ENCODE results near the gene SLC25A13. TPM values are rescaled to one million over a fixed set of nuclear protein-coding genes. Genes with fewer than 3 reads are reported as not detected.

The SLC25A13 gene
- total and polyA plus RNA-seq, 2 of the 8 experiments (the other 6 are each of a cell fraction or from before 2014, with no cell fraction given) = 30.8 to 85.4 TPM

DNA sequence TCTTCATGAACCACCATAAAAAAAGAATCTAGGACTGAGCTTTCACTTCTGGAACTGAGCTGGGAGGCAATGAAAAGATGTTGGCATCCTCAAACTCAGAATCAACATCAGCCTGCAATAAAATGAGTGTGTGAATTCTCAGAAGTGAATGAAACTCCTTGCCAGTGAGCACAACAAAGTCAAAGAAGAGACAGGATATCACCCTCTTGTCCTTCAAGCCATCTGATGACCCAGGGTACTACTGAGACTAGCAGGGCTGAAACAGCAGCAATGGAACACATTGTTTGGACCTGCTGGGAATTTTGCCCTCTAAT lies 13.0 kb downstream of the SLC25A13 start:
- peak overlapping the region in 1 of 2 experiments; percentile 0; a peak in 1 of 4 replicates for H3K4me2 ChIP-seq (ENCODE audit: insufficient read depth in 1 of 2, low read depth in 2 of 2, low read length in 2 of 2)

More for the DNA sequence above, 13.0 kb downstream of the SLC25A13 start:
- Histone ChIP-seq H2AK5ac (ENCODE audit: low read depth, low read length) (no peak overlapping the region), H3K79me1 (ENCODE audit: low read depth, low read length) (peaks cover 11% of the 10 kb centered on the region; the same call in 1 of the 2 replicates), H3K23ac (ENCODE audit: insufficient read length) (no peak overlapping the region), H2BK120ac (replicated peaks; ENCODE audit: low read depth, low read length) (no peak overlapping the region), H3K4ac (replicated peaks; ENCODE audit: insufficient read length, low read depth, low read length) (peak overlapping the region; percentile 74), H3K4me1 (replicated peaks in 1 of 4; ENCODE audit: control insufficient read depth in 3 of 4, insufficient read depth in 4 of 4, low read length in 3 of 4) (peaks cover 0 to 18% (median 14%) of the 10 kb centered on the region in 4 experiments; a peak in 6 of 7 replicates), H2BK15ac (ENCODE audit: low read length) (no peak overlapping the region), H3K36me3 (ENCODE audit: control insufficient read depth in 2 of 4, insufficient read depth in 4 of 4, low read length in 3 of 4) (0 out of 8 replicates have a peak, but pooled peaks cover 0 to 2% (median 0%) of the 10 kb centered on the region in 4 experiments), H3K27ac (ENCODE audit: low read depth, low read length) (no peak overlapping the region), H4K20me1 (replicated peaks in 1 of 2; ENCODE audit: control insufficient read depth in 1 of 2, insufficient read depth in 2 of 2, low read length in 2 of 2) (peaks cover 6 to 15% of the 10 kb centered on the region in 2 experiments), H3K9ac (replicated peaks in 1 of 4; ENCODE audit: extremely low read depth in 1 of 4, low read depth in 3 of 4, low read length in 3 of 4) (no peak overlapping the region), H3K14ac (ENCODE audit: insufficient read length) (no peak overlapping the region), H3K27me3 (replicated peaks in 1 of 4; ENCODE audit: control insufficient read depth in 3 of 4, extremely low read depth in 1 of 4, insufficient read depth in 3 of 4, low read length in 3 of 4) (no peaks in the 10 kb centered on the region), H4K8ac (ENCODE audit: extremely low read depth, insufficient read depth, low read length) (no peak overlapping the region), H2BK5ac (ENCODE audit: low read depth, low read length) (no peak overlapping the region), H3K23me2 (ENCODE audit: low read depth, low read length) (no peaks in the 10 kb centered on the region), H3K18ac (ENCODE audit: extremely low read depth, low read length) (no peak overlapping the region), H3K4me3 (ENCODE audit: extremely low read depth in 1 of 4, insufficient read depth in 2 of 4, low read depth in 3 of 4, low read length in 4 of 4) (no peak overlapping the region), H2BK12ac (ENCODE audit: low read depth, low read length) (no peak overlapping the region), H2AFZ (ENCODE audit: low read length) (no peak overlapping the region), H4K5ac (ENCODE audit: insufficient read length, low read depth, low read length) (no peak overlapping the region), H2BK20ac (ENCODE audit: low read length) (no peak overlapping the region), H3K56ac (replicated peaks; ENCODE audit: insufficient read length, low read depth, low read length) (no peak overlapping the region), H3K9me3 (ENCODE audit: insufficient read depth in 2 of 2, low read depth in 1 of 2, low read length in 1 of 2) (no peaks in the 10 kb centered on the region), H4K91ac (replicated peaks; ENCODE audit: insufficient read length, low read length) (peak overlapping the region; percentile 17), H3K79me2 (ENCODE audit: control insufficient read depth in 1 of 2, insufficient read depth in 2 of 2, low read length in 2 of 2) (peaks cover 3 to 84% of the 10 kb centered on the region in 2 experiments; a peak in 3 of 4 replicates)
- no peak for TF ChIP-seq ZNF274 (IDR thresholded peaks at IDR 0.05; ENCODE audit: borderline replicate concordance, extremely low read depth, low read length)
- TF ChIP-seq JUND (IDR thresholded peaks at IDR 0.05; ENCODE audit: low read length) = no peak
- TF ChIP-seq TAF1 (IDR thresholded peaks at IDR 0.05; ENCODE audit: low read depth, low read length) = no peak
- TF ChIP-seq, protein P1, sequence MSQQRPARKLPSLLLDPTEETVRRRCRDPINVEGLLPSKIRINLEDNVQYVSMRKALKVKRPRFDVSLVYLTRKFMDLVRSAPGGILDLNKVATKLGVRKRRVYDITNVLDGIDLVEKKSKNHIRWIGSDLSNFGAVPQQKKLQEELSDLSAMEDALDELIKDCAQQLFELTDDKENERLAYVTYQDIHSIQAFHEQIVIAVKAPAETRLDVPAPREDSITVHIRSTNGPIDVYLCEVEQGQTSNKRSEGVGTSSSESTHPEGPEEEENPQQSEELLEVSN (IDR thresholded peaks at IDR 0.05) = no peak
- TF ChIP-seq FOSL1 (IDR thresholded peaks at IDR 0.05; ENCODE audit: insufficient read depth, low read depth, low read length) = no peak
- no peak for TF ChIP-seq CTBP2 (IDR thresholded peaks at IDR 0.05; ENCODE audit: borderline replicate concordance, insufficient read depth, insufficient read length, low read length)
- no peak for TF ChIP-seq SRF (IDR thresholded peaks at IDR 0.05; ENCODE audit: low read depth, low read length)
- no peak for TF ChIP-seq MAFK (IDR thresholded peaks at IDR 0.05; ENCODE audit: low read depth, low read length)
- no peak for FAIRE-seq
- POLR2A ChIA-PET (ENCODE audit: partially characterized antibody) = interaction anchor here (1.4 kb wide), 1 partner anchor 10 kb away, joined by 3 read pairs; no protein-coding TSS in a partner anchor
- no peak for DNase-seq (ENCODE audit: low read depth in 1 of 2, low spot score in 2 of 2)
- CTCF ChIA-PET (ENCODE audit: partially characterized antibody) = no interaction called here

Data from H1 (cell line).